Activated T-helper 1 cell treated with Interleukin-2 at 50 U/mL for 16 hours (primary cell): ENCODE measurements around the gene RRP1.

Experiments
- DNase-seq: peaks from one replicate; pipeline ENCODE4 v3.0.0-alpha.2; 2020; ENCODE audit warnings: low read depth

Gene RRP1

DNA sequence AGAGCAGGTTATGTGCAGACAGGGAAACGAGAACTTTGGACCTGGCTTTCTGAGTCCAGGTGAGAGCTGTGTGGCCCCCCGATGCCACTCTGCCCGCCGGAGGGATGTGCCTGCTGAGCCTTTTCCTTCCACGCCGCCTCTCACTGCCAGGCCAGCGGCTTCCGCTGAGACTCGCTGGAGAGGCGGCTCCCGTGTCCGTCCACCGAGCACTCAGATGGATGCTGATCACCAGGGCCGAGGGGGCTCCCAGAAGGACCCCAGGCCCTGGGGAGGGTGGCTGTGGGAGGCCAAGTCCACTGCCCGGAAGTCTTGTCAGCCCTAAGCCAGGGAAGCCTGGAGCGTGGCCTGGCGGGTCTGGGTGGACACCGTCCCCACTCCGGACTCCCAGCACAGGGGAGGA lies 29.7 kb upstream of the RRP1 start:
- no peak for DNase-seq

DNA sequence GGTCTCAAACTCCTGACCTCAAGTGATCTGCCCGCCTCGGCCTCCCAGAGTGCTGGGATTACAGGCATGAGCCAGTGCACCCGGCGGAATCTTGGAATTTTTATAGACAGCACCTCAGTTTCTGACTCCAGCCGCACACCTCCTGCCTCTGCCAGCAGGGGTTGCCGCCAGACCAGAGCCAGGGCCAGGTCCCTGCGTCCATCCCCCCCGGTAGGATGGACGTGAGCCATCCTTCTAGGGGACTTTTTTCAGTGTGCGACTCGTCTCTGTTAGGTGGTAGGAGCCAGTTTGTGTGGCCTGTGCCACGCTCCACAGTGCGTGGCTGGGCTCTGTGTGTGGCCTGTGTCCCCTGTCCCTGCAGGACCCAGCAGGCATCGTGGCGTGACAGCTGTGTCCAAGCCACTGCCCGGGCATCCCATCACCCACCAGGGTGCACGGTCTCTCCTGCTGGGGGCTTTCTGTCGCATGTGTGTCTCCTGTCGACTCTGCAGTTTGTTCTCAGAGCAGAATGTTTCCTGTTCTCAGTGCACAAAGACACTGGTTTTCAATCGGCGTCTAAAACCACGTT lies 28.9 kb upstream of the RRP1 start:
- DNase-seq, result no peak

DNA sequence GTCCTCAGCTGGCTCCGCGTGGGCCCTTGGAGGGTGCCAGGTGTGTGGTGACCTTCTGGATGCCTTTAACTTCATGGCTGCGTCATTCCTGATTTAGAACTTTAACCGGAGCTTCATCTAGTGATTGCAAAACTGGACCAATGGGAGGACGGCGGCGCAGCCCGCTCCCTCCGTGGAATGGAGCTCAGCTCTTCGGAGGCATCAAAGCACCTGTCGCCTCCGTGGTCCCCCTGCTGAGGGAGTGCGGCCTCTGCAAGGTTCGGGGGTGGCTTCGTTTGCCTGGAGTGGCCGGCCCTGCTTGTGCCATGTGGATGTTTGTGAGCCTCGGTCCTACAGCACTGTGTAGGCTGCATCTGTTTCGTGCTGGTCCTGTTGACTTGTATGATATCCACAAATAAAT lies 27.5 kb upstream of the RRP1 start:
- no peak for DNase-seq

DNA sequence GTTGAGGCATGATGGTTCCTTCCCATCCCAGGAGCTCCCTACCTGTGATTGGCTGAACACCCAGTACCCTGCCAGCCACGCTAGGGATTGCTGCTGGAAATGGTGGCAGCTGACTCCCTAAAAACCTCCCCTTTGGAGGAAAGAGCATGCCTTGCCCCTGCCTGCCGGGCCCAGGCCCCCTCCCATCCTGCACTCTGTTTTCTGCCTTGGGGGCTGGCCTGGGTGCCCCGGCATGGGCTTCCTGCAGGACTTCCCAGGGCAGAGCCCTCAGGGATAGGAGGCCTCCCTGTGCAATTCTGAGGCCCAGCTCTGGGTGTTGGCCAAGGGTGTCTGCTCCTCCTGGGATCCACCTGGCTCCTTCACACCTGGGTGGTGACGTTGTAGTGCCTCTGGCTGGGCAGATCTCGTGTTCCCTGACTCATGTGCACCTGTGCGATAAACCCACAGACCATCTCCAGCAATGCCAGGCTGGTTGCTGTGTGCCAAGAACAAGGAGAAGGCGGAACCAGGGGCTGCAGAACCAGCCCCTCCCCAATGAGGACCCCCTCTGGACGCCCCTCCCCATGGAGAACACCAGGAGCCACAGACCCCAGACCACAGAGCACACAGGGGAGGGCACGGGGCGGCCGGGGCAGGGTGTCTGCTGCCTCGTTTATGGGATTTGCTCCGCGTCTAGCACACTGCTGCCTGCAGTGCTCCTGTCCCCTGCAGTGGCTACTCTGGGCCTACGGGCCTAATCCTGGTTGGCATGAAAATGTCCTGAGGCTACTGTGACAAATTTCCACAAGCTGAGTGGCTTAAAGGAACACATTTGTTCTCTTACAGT lies 26.9 kb upstream of the RRP1 start:
- no peak for DNase-seq

DNA sequence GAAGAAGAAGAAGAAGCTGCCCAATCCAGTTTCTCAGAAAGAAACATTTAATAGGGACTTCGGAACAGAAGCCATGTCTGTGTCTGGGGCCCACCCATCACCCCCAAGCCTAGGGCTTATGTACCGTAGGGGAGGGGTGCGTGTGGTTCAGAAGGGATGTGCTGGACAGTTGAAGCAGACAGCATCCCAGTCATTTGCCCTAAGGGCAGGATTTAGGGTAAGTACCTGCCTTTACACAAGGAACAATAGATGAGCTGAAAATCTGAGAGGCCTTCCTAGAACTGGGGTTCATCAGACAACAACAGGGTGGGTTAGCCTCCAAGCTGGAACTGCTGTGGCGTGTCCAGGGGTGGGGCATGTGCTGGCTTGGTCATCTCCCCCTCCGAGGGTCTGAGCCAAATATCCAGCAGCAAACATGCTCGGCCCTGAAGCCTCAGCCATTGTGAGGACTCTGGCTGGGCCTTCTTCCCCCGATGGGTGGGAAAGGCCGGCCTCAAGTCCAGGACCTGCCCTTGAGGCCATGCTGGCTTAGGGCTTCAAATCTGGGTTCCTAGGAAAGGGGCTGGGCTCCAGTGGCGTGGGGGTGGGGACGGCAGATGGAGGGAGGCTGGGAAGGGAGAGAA lies 25.4 kb upstream of the RRP1 start:
- no peak for DNase-seq

DNA sequence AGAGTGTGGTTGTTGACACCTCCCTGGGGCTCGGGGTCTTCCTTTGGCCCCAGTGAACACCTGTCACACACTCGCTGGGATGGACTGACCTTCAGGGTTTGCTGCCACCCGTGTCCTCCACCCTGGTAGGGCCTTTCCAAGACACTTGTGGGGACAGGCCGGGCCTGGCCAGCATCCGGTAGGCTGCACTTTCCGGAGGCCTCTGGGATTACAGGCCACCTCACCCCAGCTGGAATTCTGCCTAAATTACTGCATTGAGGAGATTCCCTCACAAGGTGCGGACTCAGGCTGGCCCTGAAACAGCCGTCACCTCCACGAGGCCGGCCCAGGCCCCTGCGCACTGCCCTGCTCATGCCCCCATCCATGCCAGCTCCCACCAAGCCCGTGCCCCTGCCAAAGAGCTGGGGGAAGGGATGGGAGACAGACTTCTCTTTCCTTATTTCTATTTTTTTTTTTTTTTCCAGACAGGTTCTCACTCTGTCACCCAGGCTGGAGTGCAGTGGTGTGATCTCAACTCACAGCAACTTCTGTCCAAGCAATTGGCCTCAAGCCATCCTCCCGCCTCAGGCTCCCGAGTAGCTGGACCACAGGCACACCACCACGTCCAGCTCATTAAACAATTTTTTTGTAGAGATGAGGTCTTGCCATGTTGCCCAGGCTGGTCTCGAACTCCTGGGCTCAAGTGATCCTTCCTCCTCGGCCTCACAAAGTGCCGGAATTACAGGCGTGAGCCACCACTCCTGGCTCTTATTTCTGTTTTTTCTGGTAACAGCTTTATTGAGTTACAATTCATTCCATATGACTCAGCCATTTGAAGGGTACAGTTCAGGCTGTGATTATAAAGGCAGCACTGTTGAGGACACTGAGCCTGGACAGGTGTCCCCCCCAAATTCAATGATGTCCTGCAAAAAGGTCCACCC lies 24.5 kb upstream of the RRP1 start:
- no peak for DNase-seq

DNA sequence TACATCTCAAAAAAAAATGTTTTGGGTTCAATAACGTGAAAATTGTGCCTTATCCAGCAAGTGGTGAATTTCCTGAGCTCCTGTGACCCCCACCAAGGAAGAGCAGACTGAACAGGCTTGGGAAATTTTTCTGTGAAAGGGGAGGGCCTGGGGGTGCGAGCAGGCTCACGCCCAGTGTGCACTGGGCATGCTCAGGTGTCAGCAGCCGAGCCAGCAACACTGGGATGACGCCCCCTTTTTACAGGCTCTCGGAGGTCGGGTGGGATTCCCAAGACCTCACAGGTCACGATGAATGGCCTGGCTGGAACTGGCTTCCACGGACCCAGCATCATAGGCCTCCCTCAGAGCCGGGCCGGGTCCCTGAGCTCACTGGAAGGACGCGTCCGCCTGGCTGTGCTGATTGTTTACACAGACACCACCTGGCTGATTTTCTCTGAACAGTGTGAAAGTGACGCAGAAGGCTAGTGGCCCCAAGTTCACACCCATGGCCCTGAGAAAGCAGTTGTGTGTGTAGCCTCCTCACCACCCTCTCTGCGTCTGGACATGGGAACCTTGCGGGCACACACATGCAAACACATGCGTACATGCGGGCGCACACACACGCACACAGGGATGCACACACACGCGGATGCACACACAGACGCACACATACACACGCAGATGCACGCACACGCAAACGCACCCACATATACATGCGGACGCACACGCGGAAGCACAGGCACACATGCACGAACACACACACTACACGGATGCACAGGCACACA lies 22.5 kb upstream of the RRP1 start:
- no peak for DNase-seq

DNA sequence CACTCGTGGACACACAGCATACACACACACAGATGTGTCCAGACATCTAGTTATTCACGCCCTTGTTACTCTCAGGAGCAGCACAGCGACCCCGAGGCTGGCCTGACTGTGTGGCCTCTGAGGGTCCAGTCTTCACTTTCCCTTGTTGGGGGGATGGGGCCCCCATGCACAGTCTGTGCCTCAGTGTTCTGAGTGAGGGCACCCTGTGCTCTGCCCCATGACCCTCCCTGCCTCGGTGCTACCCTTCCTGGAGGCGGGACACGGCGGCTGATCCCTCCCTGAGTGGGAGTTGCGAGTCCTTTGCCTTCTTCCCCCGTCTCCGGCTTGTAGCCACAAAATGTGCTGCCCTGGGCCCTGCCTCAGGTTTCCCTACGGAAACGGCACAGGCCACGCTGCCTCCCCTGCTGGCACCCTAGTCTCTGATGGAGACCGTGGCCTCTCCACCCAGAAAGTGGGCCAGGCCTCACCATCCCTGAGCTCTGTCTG lies 21.8 kb upstream of the RRP1 start:
- DNase-seq, result no peak

DNA sequence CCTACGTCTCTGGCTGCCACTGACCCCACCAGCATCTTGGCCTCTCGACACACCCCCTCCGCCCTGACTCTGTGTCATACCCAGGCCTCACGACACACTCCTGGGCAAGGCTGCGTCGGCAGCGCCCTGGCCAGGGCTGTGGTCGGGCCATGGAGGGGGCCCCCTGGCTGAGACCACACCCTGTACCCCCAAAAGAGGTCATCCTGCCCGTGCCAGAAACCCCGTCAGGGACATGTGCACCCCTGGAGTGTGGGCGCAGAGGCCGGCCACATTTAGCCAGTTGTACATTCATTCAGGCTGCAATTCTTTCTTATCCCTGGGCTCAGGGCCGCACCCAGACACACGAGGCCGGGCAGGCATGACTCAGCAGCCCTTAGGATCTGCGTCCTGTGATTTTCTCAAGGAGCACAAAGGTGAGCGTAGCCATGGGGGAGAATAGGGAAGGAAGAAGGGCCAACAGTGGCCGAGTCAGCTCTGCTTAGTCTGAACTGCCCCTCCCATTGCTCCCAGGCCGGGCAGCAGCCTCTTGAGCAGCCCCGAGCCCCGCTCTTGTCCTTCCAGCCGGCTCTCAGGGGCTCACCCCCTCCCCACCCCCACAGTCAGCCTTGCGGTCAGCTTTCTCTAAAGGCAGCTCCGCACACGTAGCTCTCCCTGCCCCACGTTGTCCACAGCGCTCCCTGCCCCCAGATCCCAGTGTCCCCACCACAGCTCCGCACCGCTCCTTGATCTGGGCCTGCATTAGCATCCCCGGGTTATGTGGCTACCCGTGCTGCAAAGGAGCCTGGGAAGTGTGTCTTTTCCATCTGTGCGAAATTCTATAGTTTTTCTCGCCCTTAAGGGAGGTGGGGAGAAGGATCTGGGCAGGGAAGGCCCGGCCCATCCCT lies 21.2 kb upstream of the RRP1 start:
- no peak for DNase-seq

DNA sequence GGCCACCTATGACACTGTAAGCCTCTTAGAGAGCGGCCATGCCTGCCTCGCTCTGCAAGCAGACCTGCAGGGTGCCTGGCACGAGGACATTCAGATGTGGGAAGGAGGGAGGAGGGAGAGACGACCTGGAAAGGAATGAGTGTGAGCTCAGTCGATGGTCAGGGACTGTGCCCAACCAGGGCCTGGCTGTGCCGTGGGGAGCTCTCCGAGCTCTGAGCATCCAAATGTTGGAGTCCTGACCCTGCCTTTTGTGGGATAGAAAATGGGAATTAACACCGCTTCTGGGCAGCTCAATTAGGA lies 20.6 kb upstream of the RRP1 start:
- no peak for DNase-seq

DNA sequence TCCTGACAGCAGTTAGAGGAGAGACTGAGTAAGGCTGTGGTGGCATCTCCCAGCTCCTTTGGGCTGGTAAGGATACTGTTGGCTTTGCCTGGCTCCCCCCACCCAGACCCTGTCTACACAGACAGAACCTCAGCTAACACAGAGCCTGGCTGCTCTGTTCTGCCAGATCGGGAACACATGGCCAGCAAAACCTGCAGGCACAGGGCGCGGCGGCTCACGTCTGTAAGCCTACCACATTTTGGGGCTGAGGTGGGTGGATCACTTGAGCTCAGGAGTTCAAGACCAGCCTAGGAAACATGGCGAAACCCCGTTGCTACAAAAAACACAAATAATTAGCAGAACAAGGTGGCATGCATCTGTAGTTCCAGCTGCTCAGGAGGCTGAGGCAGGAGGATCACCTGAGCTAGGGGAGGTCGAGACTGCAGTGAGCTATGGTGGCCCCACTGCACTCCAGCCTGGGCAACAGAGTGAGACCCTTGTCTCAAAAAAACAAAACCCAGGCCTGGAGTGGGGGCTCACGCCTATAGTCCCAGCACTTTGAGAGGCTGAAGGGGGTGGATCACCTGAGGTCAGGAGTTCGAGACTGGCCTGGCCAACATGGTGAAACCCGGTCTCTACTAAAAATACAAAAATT lies 19.9 kb upstream of the RRP1 start:
- no peak for DNase-seq

DNA sequence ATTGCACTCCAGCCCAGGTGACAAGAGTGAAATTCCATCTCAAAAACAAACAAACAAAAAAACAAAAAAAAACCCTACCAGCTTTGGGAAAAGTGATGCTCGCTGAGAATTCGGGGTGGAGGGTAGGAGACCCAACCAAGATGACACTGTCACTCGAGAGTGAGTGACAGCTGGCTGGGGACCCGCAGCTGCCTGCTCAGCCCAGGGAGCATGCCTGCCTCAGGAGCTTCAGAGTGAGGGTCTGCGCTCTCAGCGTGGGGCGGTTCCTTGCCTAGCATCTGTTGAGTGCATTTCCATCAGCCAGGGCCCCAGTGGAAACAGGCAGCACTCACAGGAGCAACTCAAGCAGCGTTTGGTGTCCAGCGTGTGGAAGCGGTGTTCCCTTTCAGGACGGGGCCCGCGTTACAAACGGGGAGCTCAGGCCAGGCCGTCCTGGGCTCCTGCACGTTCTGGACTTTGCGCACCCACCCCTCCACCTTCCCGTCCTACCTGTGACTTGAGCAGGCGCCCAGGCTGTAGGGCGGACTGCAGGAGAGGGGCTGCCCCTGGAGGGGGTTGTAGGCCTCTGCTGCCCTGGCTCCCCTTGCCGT lies 19.2 kb upstream of the RRP1 start:
- DNase-seq, result no peak

DNA sequence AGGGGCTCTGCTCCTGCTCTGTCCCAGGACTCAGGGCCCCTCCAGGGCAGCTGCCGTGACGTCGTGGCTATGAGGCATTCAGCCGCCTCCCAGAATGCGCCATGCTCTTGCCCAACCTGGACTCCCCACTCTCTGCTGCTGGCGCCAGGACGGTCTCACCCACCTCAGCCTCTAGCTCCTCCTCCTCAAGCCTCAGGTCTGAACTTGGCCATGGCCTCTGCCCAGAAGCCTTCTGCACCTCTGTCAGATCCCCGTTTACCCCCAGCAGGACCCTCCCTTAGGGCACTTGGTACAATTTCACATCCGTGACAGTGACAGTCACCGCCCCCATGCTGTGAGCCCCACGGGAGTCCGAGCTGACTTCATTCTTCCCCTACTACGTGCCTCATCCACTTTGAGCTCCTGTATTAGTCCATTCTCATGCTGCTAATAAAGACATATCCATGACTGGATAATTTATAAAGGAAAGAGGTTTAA lies 18.1 kb upstream of the RRP1 start:
- no peak for DNase-seq

DNA sequence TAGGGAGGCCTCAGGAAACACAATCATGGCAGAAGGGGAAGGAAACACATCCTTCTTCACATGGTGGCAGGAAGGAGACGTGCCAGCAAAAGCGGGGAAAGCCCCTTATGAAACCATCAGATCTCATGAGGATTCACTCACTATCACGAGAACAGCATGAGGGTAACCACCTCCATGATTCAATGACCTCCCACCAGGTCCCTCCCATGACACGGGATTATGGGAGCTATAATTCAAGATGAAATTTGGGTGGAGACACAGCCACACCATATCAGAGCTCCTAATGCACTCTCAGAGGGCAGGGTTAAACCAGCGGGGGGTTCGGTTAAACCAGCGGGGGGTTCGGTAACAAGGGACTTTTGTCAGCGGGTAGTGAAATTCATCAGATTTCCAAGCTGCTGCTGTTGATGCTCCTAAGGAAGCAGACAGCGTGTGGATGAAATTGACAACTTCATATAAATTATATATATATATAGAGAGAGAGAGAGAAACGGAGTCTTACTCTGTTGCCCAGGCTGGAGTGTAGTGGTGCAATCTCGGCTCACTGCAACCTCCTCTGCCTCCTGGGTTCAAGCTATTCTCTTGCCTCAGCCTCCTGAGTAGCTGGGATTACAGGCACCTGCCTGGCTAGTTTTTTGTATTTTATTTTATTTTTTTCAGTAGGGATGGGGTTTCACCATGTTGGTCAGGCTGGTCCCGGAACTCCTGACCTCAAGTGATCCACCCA lies 17.5 kb upstream of the RRP1 start:
- no peak for DNase-seq

DNA sequence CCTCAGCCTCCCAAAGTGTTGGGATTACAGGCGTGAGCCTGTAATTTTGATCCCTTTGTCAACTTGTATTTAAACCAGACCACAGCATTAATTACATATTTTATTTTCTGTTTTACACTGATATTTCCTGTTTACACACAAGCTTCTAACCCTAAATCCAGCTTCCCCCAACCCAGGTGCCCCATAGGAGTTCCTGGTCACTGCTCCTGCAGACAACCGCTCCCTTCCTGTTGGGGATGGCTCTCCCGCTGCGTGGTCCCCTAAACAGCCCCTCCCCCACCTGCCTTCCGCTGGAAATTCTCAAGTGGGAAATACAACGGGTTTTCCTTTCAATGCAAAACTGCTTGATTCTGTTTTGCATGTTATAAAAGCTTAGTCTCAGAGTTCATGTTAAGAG lies 17.0 kb upstream of the RRP1 start:
- no peak for DNase-seq

DNA sequence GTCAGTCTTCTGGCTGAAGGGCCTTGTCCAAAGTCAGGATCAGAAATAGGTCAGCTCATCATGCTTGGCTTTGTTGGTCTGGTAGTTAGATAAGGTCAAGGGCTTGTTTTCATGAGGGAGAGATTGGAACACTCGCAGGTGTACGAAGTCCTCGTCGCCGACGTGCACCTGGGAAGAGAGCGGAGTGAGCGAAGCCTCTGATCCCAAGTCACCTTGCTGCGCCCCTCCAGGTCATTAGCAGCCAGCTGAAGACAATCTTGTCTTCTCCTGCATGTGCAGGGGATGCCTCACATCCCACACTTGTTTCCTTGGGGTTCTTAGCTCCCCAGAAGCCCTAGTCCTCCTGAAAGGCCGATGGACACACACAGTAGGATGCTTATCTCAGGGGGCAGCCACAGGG lies 15.2 kb upstream of the RRP1 start:
- DNase-seq, result no peak

DNA sequence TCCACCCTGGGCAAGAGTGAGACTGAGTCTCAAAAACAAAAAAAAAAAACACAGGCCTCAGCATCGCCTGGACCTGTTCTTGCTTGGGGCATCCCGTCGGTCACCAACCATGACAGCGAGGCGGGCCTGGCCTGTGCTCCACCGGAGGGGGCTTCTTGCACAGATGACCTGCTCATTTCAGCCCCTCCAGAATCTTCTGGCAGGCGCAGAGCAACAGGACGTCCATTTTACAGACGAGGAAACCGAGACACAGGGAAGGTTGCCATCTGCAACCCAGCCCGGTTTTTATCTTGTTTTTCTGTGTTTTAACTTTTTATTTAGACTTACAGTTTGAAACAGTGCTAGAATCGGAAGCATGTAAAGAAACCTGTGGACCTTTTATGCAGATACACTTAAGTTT lies 14.2 kb upstream of the RRP1 start:
- no peak for DNase-seq

DNA sequence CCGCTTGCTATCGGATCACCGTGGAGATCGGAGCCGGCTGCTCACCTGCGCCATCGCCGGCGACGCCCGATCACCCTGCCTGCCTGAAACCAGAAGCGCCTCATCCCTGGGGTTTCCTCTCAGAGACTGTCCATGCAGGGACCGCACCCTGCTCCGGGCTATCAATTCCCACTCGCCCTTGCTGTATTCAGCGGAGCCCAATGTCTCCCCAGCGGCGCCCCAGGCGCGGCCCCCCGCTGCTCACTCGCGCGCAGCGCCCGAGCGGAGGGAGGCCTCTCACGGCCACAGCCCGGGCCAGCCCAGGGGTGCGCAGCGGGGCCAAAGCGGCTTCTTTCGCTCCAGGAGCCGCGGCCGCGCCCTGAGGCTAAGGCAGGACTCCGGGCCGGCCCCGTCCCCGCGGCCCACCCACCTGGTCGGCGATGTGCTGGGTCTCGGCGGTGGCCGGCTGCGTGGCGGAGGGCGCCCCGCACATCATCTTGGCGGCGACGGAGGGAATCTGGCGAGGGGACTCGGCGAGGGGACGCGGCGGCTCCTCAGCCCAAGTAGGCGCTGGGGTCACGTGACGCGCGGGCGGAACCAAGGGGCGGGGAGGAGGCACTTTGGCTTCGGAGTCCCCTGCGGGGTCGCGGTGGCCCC lies 13.5 kb upstream of the RRP1 start, which contains the start of gene CSTB:
CSTB (minus strand) TSS at position 514 of the 636 bp plus-strand sequence; CDS start at position 475, 39 bp downstream.
- DNase-seq, result peak; percentile 77
